ENCODE data around the gene CAMK1D. TPM values are rescaled to one million over a fixed set of nuclear protein-coding genes. Genes with fewer than 3 reads are reported as not detected.

Gene CAMK1D
- total and polyA plus RNA-seq, 2 of the 4 experiments (the other 2 are of a cell fraction), result 5.0 to 5.3 TPM

GRCh38 chr10:12561307-12561706 is 212.0 kb downstream of the CAMK1D start:
- Histone ChIP-seq H3K4me1 (ENCODE audit: control insufficient read depth, insufficient read depth, low read length) (no peaks in the 10 kb centered on the region), H2BK120ac (ENCODE audit: low read depth, low read length) (no peak overlapping the region), H2AK9ac (replicated peaks; ENCODE audit: low read depth, low read length, poor library complexity) (no peak overlapping the region), H4K8ac (ENCODE audit: low read depth in 2 of 2, low read length in 2 of 2) (no peak overlapping the region), H2BK20ac (ENCODE audit: low read depth, low read length) (no peak overlapping the region), H2BK5ac (ENCODE audit: low read depth, low read length, poor library complexity, severe bottlenecking) (no peak overlapping the region), H3K56ac (ENCODE audit: extremely low read depth, insufficient read depth, low read length) (no peak overlapping the region), H3K9ac (ENCODE audit: low read depth, low read length) (no peak overlapping the region), H2BK15ac (ENCODE audit: low read depth, low read length) (no peak overlapping the region), H3K4me2 (ENCODE audit: low read depth, low read length) (no peak overlapping the region), H3K79me1 (ENCODE audit: low read depth in 1 of 2, low read length in 2 of 2) (no peaks in the 10 kb centered on the region), H3K9me1 (ENCODE audit: insufficient read depth, low read length) (no peaks in the 10 kb centered on the region), H2AFZ (replicated peaks; ENCODE audit: low read length, poor library complexity) (no peak overlapping the region), H3K14ac (replicated peaks; ENCODE audit: low read depth, low read length) (no peak overlapping the region), H3K4me3 (ENCODE audit: insufficient read depth, low read depth, low read length) (no peak overlapping the region), H3K4ac (ENCODE audit: low read depth, low read length) (no peak overlapping the region), H4K91ac (ENCODE audit: insufficient read depth, low read depth, low read length) (no peak overlapping the region), H4K20me1 (ENCODE audit: insufficient read depth, low read length) (no peaks in the 10 kb centered on the region), H3K27ac (ENCODE audit: insufficient read depth, low read length) (no peak overlapping the region), H3K23ac (ENCODE audit: low read depth, low read length) (no peak overlapping the region), H3K27me3 (ENCODE audit: control insufficient read depth, insufficient read depth, low read length) (peaks cover 9% of the 10 kb centered on the region), H4K5ac (ENCODE audit: low read depth, low read length) (no peak overlapping the region), H3K9me3 (ENCODE audit: control insufficient read depth, insufficient read depth, low read length) (peaks cover 5% of the 10 kb centered on the region), H2AK5ac (ENCODE audit: low read depth, low read length) (no peak overlapping the region), H3K36me3 (ENCODE audit: control insufficient read depth, insufficient read depth, low read length) (no peaks in the 10 kb centered on the region), H3K18ac (ENCODE audit: low read depth, low read length) (no peak overlapping the region)
- TF ChIP-seq SMC3 (IDR thresholded peaks at IDR 0.05; ENCODE audit: low read depth, low read length), result no peak
- TF ChIP-seq POLR2A (IDR thresholded peaks at IDR 0.05; ENCODE audit: low read depth, low read length), result no peak
- no peak for TF ChIP-seq RCOR1 (IDR thresholded peaks at IDR 0.05; ENCODE audit: insufficient replicate concordance, low read length)
- no peak for TF ChIP-seq USF2 (IDR thresholded peaks at IDR 0.05; ENCODE audit: low read depth, low read length)
- no peak for TF ChIP-seq MAZ (IDR thresholded peaks at IDR 0.05; ENCODE audit: borderline replicate concordance, low read depth, low read length)
- TF ChIP-seq MXI1 (IDR thresholded peaks at IDR 0.05; ENCODE audit: borderline replicate concordance, low read depth, low read length), result no peak
- TF ChIP-seq FOS (IDR thresholded peaks at IDR 0.05; ENCODE audit: low read depth, low read length), result no peak
- TF ChIP-seq MAFK (IDR thresholded peaks at IDR 0.05; ENCODE audit: low read depth, low read length), result no peak
- no peak for TF ChIP-seq RFX5 (IDR thresholded peaks at IDR 0.05; ENCODE audit: low read depth, low read length)
- no peak for TF ChIP-seq BHLHE40 (IDR thresholded peaks at IDR 0.05; ENCODE audit: low read depth, low read length)
- TF ChIP-seq ELK1 (IDR thresholded peaks at IDR 0.05; ENCODE audit: borderline replicate concordance, low read depth, low read length), result no peak
- TF ChIP-seq RAD21 (IDR thresholded peaks at IDR 0.05; ENCODE audit: low read length), result no peak
- no peak for TF ChIP-seq CEBPB (IDR thresholded peaks at IDR 0.05; ENCODE audit: low read depth, low read length)
- no peak for TF ChIP-seq CTCF (conservative IDR thresholded peaks at IDR 0.05; ENCODE audit: low read depth, low read length)
- no peak for TF ChIP-seq CHD1 (IDR thresholded peaks at IDR 0.05; ENCODE audit: low read depth, low read length)
- TF ChIP-seq NFE2L2 (IDR thresholded peaks at IDR 0.05; ENCODE audit: low read depth, low read length), result no peak
- WGBS, 2 experiments (ENCODE audit: extremely low coverage in 2 of 2, insufficient read length in 1 of 2), result 78% methylated on average over 6 of the region's 8 CpGs; no CpG with 5 or more reads in 1 of the 2 experiments
- in situ Hi-C loops (cut with MboI; ENCODE audit: low sequenced_read_pairs) (no loop called here), intact Hi-C loops (cut with micrococcal nuclease) (no loop called here), dilution Hi-C loops (cut with HindIII; ENCODE audit: low sequenced_read_pairs, unreplicated experiment) (no loop called here)
- no TSS peak for BruUV-seq (replicated peaks)
- ATAC-seq (ENCODE audit: low read depth) (no peak), DNase-seq (no peak)
- POLR2A ChIA-PET (ENCODE audit: unreplicated experiment), result no interaction called here
- CTCF ChIA-PET, result interaction anchor here (0.8 kb wide), 1 partner anchor 297 kb away, joined by 6 read pairs; no protein-coding TSS in a partner anchor

Data from IMR-90 (cell line).